ENCODE results near the gene MACROD2.

- TF ChIP-seq CTCF (IDR thresholded peaks at IDR 0.05) (no peak), EZH2 (IDR thresholded peaks at IDR 0.05; ENCODE audit: borderline replicate concordance, insufficient read depth, low read depth, low read length, poor library complexity, severe bottlenecking) (no peak)
These were observed 1190.6 kb downstream of the MACROD2 start for GRCh38 chr20:15185913-15186312.
